ENCODE data around the gene TMA7.

TMA7 gene

GRCh38 chr3:48402907-48403306 lies 37.1 kb upstream of the TMA7 start:
- Histone ChIP-seq H3K9me3 (ENCODE audit: control insufficient read depth, low read length) (no peaks in the 10 kb centered on the region), H3K27ac (ENCODE audit: insufficient read depth, low read depth, low read length, poor library complexity, severe bottlenecking) (no peak overlapping the region), H3K4me1 (ENCODE audit: control insufficient read depth, insufficient read depth, low read length) (no peaks in the 10 kb centered on the region), H3K36me3 (ENCODE audit: control insufficient read depth, insufficient read depth, low read length) (peaks cover 19% of the 10 kb centered on the region), H3K27me3 (ENCODE audit: control insufficient read depth, insufficient read depth, low read length, poor library complexity, severe bottlenecking) (no peaks in the 10 kb centered on the region), H3K4me3 (ENCODE audit: insufficient read depth, low read depth, low read length) (no peak overlapping the region)
- WGBS, 2 experiments, result 98% methylated on average over 3 of the region's 3 CpGs

GRCh38 chr3:48403533-48404439 lies 36.3 kb upstream of the TMA7 start:
- Histone ChIP-seq H3K27me3 (ENCODE audit: control insufficient read depth, insufficient read depth, low read length, poor library complexity, severe bottlenecking) (no peaks in the 10 kb centered on the region), H3K4me1 (ENCODE audit: control insufficient read depth, insufficient read depth, low read length) (no peaks in the 10 kb centered on the region), H3K27ac (ENCODE audit: insufficient read depth, low read depth, low read length, poor library complexity, severe bottlenecking) (no peak overlapping the region), H3K9me3 (ENCODE audit: control insufficient read depth, low read length) (no peaks in the 10 kb centered on the region), H3K4me3 (ENCODE audit: insufficient read depth, low read depth, low read length) (no peak overlapping the region), H3K36me3 (ENCODE audit: control insufficient read depth, insufficient read depth, low read length) (peaks cover 22% of the 10 kb centered on the region)
- WGBS, 2 experiments, result 95% methylated on average over 15 of the region's 15 CpGs

GRCh38 chr3:48404440-48405342 lies 35.4 kb upstream of the TMA7 start:
- H3K9me3 ChIP-seq (ENCODE audit: control insufficient read depth, low read length), result no peaks in the 10 kb centered on the region
- H3K4me3 ChIP-seq (ENCODE audit: insufficient read depth, low read depth, low read length), result no peak overlapping the region
- H3K27me3 ChIP-seq (ENCODE audit: control insufficient read depth, insufficient read depth, low read length, poor library complexity, severe bottlenecking), result no peaks in the 10 kb centered on the region
- WGBS, 2 experiments, result 95 to 96% methylated on average over 21 of the region's 21 CpGs
- no peaks in the 10 kb centered on the region for H3K4me1 ChIP-seq (ENCODE audit: control insufficient read depth, insufficient read depth, low read length)
- no peak overlapping the region for H3K27ac ChIP-seq (ENCODE audit: insufficient read depth, low read depth, low read length, poor library complexity, severe bottlenecking)
- H3K36me3 ChIP-seq (ENCODE audit: control insufficient read depth, insufficient read depth, low read length), result peaks cover 31% of the 10 kb centered on the region

DNA sequence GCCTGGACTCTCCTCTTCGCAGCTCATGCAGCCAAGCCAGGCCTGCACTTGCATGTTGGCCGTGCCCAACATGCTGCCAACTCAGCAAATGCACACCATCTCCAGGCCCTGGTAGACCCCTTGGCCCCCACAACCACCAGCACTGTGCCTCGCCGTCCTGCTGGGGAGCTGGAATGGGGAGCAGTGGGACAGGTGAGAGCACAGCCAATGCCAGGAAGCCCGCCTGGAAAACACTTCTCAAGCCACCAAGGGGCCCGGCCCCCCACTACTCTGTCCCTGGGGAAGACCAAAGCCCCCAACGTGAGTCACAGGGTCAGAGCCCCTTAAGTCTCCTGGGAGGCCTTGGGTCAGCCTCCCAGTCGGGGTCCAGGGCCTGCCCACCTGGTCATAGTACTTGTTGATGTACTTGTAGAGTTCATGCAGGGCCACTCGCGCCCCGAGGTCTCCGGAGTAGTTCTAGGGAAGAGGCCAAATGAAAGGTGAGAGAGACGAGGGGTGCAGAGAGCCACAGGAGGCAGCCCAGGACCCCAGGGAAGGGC lies 34.6 kb upstream of the TMA7 start:
- H3K36me3 ChIP-seq (ENCODE audit: control insufficient read depth, insufficient read depth, low read length), result peaks cover 38% of the 10 kb centered on the region
- no peak overlapping the region for H3K27ac ChIP-seq (ENCODE audit: insufficient read depth, low read depth, low read length, poor library complexity, severe bottlenecking)
- H3K4me3 ChIP-seq (ENCODE audit: insufficient read depth, low read depth, low read length), result no peak overlapping the region
- no peaks in the 10 kb centered on the region for H3K4me1 ChIP-seq (ENCODE audit: control insufficient read depth, insufficient read depth, low read length)
- WGBS, 2 experiments, result 92 to 95% methylated on average over 13 of the region's 13 CpGs
- H3K9me3 ChIP-seq (ENCODE audit: control insufficient read depth, low read length), result no peaks in the 10 kb centered on the region
- H3K27me3 ChIP-seq (ENCODE audit: control insufficient read depth, insufficient read depth, low read length, poor library complexity, severe bottlenecking), result no peaks in the 10 kb centered on the region

DNA sequence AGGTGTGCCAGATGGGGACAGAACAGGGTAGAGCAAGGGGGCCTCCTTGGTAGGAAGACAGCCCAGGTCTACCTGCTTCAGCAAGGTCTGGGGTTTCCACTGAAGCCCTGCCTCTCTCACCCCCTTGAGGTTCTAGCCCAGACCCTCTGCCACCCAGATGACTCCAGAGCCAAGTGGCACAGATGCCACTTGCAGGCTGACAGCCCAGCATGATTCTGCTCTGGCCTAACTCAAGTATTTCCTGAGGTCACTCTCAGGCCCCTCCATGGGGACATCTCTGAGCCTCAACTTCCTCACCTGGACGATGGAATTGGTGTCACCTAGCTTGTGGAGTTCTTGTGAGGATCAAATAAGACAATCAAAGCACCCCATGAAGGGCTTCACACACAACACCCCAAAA lies 34.1 kb upstream of the TMA7 start:
- Histone ChIP-seq H3K36me3 (ENCODE audit: control insufficient read depth, insufficient read depth, low read length) (peaks cover 41% of the 10 kb centered on the region), H3K4me3 (ENCODE audit: insufficient read depth, low read depth, low read length) (no peak overlapping the region), H3K4me1 (ENCODE audit: control insufficient read depth, insufficient read depth, low read length) (no peaks in the 10 kb centered on the region), H3K27ac (ENCODE audit: insufficient read depth, low read depth, low read length, poor library complexity, severe bottlenecking) (no peak overlapping the region), H3K27me3 (ENCODE audit: control insufficient read depth, insufficient read depth, low read length, poor library complexity, severe bottlenecking) (no peaks in the 10 kb centered on the region), H3K9me3 (ENCODE audit: control insufficient read depth, low read length) (no peaks in the 10 kb centered on the region)
- 90 to 100% methylated on average over 1 of the region's 1 CpG for WGBS, 2 experiments

DNA sequence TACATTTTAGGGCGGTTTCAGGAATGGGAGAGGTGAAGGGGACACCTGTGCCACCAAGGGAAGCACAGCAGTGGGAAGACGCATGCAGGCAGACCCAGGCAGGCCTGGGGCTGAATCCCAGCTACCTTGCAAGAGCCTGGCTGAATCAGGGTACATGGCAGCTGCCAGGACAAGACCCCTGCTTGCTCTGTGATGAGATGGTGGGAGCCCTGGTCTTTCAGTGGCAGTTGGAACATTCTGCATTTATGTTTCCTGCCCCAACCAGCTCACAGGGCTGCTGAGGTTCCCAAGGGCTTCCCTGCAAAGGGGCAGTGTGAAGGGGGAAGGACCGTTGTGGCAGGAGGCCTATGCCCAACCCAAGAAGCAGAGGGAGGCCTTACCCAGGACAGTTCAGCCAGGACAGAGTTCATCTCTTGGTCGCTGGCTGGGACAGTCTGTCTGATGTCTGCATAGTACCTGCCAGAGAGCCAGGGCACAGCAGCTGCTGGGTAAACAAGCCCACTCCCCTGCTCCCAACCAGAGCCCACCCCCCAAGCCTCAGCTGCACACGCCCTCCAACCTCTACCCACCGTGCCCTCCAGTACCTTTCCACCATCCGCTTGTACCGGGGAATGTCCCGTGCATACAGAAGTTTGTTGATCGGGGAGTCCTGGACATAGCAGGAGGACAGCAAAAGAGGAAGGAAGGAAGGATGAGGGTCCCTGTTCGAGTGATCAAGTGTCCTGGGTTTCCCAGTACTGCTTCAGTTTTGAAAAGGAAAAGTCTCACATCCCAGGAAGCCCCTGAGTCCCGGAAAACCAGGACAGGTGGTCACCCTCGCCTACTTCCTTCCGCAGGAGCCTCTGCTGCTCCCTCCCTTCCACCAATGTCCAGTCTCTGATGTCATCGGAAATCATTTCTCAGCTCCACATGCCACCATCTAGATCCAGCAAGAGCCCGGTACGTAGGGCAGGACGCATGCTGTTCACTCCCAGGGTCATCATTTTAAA lies 33.3 kb upstream of the TMA7 start:
- no peaks in the 10 kb centered on the region for H3K27me3 ChIP-seq (ENCODE audit: control insufficient read depth, insufficient read depth, low read length, poor library complexity, severe bottlenecking)
- H3K4me1 ChIP-seq (ENCODE audit: control insufficient read depth, insufficient read depth, low read length), result no peaks in the 10 kb centered on the region
- no peak overlapping the region for H3K27ac ChIP-seq (ENCODE audit: insufficient read depth, low read depth, low read length, poor library complexity, severe bottlenecking)
- peaks cover 45% of the 10 kb centered on the region for H3K36me3 ChIP-seq (ENCODE audit: control insufficient read depth, insufficient read depth, low read length)
- no peak overlapping the region for H3K4me3 ChIP-seq (ENCODE audit: insufficient read depth, low read depth, low read length)
- WGBS, 2 experiments, result 95 to 97% methylated on average over 18 of the region's 18 CpGs
- H3K9me3 ChIP-seq (ENCODE audit: control insufficient read depth, low read length), result no peaks in the 10 kb centered on the region

GRCh38 chr3:48407542-48408099 lies 32.4 kb upstream of the TMA7 start:
- WGBS, 2 experiments, result 94% methylated on average over 8 of the region's 8 CpGs
- Histone ChIP-seq H3K36me3 (ENCODE audit: control insufficient read depth, insufficient read depth, low read length) (peaks cover 53% of the 10 kb centered on the region), H3K4me1 (ENCODE audit: control insufficient read depth, insufficient read depth, low read length) (no peaks in the 10 kb centered on the region), H3K9me3 (ENCODE audit: control insufficient read depth, low read length) (no peaks in the 10 kb centered on the region), H3K27me3 (ENCODE audit: control insufficient read depth, insufficient read depth, low read length, poor library complexity, severe bottlenecking) (no peaks in the 10 kb centered on the region), H3K4me3 (ENCODE audit: insufficient read depth, low read depth, low read length) (no peak overlapping the region), H3K27ac (ENCODE audit: insufficient read depth, low read depth, low read length, poor library complexity, severe bottlenecking) (no peak overlapping the region)

- Histone ChIP-seq H3K9me3 (ENCODE audit: control insufficient read depth, low read length) (no peaks in the 10 kb centered on the region), H3K27ac (ENCODE audit: insufficient read depth, low read depth, low read length, poor library complexity, severe bottlenecking) (no peak overlapping the region), H3K4me3 (ENCODE audit: insufficient read depth, low read depth, low read length) (no peak overlapping the region), H3K36me3 (ENCODE audit: control insufficient read depth, insufficient read depth, low read length) (peaks cover 62% of the 10 kb centered on the region), H3K27me3 (ENCODE audit: control insufficient read depth, insufficient read depth, low read length, poor library complexity, severe bottlenecking) (no peaks in the 10 kb centered on the region), H3K4me1 (ENCODE audit: control insufficient read depth, insufficient read depth, low read length) (no peaks in the 10 kb centered on the region)
- WGBS, 2 experiments, result 90 to 94% methylated on average over 4 of the region's 4 CpGs
Observed at GRCh38 chr3:48408823-48409281, 31.2 kb upstream of the TMA7 start.
